GM19395 (cell line): ENCODE results near the gene S1PR5.
A peak's percentile ranks its signal among the peaks of the same experiment; 100 is the strongest.
"Not testable (repeated sequence)": the region's sequence is repeated elsewhere in the genome, so short reads cannot be mapped to it uniquely, and the experiment has no call there.

Source experiments
- ATAC-seq: cut with Tn5 transposase; IDR thresholded peaks from one replicate; pipeline ENCODE4 v1.9.1; 2021; ENCODE audit warnings: mild to moderate bottlenecking, moderate library complexity; ENCODE audit not compliant: unreplicated experiment

Gene S1PR5

DNA sequence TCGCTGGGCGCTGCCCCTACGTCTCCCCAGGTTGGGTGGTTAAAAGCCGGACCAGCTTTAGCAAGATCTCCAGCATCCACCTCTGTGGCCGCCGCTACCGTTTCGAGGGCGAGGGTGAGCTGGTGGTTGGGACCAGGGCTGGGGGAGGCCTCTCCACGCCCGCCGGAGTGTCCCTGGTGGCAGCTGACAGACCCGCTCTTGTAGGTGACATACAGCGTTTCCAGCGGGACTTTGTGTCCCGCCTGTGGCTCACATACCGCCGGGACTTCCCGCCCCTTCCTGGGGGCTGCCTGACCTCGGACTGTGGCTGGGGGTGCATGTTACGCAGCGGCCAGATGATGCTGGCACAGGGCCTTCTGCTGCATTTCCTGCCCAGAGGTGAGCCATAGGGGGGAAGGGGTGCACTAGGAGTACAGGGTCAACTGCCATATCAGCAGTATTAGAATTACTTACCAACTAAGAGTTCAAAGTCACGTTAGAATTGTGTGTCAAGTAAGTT is 27.6 kb upstream of the S1PR5 start:
- ATAC-seq: no peak

DNA sequence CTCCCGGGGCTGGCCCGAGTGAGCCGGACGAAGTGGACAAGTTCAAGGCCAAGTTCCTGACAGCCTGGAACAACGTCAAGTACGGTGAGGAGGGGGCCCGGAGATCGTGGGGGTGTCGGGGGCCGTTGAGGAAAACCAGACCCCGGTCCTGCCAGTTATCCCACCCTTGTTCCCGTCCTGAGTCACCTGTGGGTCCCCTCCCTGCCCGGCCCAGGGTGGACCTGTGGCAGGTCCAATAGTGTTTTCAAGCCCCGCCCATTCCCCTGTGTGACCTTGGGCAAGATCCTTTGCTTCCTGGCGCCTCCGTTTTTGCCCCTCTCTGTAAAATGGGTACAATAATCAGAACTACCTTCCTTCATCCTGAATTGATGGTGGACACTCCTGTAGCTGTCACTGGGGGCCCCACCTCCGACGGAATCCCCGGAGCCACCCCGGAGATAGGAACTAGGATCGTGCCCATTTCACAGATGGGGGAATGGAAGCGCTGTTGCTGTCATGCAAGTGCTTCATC is 27.1 kb upstream of the S1PR5 start:
- peak; percentile 27 for ATAC-seq

DNA sequence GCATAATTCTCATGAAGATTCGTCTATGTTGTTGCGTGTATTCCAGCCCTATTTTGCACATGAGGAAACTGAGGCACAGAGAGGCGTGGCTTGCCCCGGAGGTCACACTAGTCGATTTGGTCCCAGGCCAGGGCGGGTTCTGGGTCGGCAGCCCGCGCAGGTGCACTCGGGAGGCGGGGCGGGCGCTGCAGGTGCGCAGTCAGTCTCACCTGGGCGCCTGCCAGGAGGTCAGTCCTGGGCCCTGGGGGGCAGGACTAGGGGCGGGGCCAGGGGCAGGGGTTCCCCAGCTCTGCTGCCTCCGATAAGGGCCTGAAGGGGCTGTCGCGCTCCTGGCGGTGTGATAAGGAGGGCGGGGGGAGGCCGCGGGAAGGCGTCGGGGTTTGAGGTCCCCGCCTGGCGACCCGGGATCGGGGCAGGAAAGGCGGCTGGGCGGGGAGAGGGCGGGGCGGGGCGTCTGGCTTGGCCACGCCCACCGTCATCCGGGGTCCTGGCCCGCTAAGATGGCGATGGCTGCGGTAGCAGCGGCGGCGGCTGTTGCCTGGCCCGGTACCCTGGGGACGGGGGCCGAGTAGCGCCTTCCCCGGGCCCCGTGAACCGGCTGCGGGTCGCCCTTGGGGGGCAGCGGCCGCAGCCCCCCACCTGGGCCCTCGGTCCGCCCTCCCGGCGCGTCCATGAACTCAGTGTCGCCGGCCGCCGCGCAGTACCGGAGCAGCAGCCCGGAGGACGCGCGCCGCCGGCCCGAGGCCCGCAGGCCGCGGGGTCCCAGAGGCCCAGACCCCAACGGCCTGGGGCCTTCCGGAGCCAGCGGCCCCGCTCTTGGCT is 26.4 kb upstream of the S1PR5 start, which contains the start of gene ATG4D:
Gene ATG4D (plus strand): TSS at position 485 of the 822 bp plus-strand sequence. CDS start 187 bp downstream, at position 672.
- ATAC-seq: peak; percentile 62

DNA sequence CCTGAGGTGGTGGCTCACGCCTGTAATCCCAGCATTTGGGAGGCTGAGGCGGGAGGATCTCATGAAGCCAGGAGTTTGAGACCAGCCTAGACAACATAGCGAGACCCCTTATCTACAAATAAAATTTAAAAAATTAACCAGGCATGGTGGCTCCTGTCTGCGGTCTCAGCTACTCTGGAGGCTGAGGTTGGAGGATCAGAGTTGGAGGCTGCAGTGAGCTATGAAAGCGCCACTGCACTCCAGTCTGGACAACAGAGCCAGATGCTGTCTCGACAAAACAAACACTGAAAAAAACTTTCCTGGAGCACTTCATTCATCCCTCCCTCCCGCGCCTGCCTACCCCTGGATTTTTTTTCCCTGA is 25.8 kb upstream of the S1PR5 start:
- ATAC-seq: no peak

DNA sequence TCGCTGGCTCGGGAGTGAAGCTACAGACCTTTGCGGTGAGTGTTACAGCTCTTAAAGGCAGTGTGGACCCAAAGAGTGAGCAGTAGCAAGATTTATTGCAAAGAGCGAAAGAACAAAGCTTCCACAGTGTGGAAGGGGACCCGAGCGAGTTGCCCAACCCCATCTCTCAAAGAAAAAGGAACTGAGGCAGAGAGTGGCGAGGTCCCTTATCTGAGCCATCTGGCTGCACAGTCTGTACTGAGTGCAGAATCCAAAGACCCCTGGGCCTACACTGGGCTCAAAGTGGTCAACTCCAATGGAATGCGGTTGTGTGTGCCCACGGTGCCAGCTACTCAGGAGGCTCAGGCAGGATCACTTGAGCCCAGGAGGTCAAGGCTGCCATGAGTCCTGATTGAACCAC is 21.8 kb upstream of the S1PR5 start:
- not testable (repeated sequence) for ATAC-seq

DNA sequence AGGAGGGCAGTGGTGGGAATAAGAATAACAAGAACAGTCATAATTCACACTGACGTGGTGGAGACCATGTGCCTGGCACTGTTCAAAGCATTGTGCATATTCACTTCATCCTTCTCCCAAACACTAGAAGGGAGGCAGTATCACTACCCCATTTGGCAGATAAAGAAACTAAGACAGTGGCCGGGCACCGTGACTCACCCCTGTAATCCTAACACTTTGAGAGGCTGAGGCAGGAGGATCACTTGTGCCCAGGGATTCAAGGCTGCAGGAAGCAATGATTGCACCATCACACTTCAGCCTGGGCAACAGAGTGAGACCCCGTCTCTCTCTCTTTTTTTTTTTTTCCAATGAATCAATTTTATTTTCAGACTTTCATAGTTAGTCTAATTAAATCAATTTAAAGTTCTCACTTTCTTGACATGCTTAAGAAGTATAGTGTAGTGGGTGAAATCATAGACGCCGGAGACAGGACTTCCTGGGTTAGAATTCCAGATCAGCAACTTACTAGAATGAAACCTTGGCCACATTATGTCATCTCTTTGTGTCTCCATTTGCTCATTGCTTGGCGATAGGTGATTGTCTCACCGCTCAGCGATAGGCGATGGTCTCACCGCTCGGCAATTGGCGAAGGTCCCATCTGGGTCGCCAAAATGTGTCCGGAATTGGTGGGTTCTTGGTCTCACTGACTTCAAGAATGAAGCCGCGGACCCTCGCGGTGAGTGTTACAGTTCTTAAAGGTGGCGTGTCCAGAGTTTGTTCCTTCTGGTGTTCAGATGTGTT is 21.1 kb upstream of the S1PR5 start:
- ATAC-seq: no peak

DNA sequence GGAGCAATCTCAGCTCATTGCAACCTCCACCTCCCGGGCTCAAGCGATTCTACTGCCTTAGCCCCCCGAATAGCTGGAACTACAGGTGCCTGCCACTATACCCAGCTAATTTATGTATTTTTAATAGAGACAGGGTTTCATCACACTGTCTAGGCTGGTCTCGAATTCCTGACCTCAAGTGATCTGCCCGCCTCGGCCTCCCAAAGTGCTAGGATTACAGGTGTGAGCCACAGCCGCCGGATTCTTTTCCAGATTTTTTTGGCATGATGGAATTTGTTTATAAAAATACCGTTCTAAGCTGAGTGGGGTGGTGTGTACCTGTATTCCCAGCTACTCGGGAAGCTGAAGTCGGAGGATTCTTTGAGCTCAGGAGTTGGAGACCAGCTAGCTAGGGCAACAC is 20.4 kb upstream of the S1PR5 start:
- no peak for ATAC-seq

DNA sequence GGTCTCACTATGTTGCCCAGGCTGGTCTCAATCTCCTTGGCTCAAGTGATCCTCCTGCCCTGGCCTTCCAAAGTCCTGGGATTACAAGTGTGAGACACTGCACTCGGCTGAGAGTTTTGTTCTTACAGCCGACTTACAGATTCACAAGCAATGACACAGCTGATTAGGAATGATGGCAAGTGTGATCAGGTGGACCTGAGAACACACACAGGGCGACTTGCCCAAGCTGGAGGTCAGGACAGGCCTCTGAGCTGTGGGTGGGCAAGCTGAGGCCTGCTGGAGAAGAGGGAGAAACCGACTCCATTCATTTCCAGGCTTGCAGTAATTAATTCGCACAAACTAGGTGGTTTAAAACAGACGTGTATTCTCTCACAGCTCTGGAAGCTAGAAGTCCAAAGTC is 18.4 kb upstream of the S1PR5 start:
- no peak for ATAC-seq

DNA sequence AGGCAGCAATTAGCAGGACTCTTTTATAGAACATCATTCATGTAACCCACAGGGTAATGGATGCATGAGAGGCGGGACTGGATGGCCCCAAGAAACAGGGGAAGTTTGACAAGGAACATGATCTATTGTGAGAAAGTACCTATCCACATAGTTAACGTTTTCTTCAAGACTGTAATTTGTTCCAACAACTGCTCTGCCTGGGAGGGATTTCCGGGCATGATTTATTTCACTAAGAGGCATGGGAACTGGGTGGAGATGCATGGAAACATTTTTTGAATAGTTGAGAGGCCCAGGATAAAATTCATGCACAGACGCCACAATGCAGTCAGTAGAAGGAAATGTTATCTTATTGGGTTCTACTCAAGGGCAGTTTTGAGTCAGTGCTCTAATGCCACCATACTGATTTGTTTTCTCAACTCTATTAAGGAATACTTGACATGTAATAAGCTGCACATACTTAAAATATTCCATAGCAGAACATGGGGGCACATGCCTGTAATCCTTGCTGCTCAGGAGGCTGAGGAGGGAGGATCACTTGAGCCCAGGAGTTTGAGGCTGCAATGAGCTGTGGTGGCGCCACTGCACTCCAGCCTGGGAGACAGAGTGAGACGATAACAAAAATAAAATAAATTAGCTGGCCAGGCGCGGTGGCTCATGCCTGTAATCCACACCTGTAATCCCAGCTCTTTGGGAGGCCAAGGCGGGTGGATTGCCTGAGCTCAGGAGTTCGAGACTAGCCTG is 16.6 kb upstream of the S1PR5 start:
- no peak for ATAC-seq

DNA sequence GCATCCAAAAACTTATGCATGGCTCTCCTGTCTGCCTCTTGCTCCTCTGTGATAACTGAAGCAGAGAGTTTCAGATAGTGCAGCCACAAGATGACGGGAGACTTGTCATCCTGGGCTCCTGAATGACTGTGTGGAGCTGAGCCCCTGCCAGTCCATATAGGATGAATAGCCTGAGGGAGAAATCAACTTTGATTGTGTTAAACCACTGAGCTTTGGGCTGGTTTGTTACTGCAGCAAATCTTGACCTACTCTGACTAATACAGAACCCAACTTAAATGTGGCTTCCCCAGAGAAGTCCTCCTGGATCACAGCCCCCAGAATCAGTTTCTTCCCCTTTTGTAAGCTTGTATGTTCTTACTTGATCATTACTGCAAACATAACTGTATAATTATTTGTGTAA is 15.2 kb upstream of the S1PR5 start:
- no peak for ATAC-seq

DNA sequence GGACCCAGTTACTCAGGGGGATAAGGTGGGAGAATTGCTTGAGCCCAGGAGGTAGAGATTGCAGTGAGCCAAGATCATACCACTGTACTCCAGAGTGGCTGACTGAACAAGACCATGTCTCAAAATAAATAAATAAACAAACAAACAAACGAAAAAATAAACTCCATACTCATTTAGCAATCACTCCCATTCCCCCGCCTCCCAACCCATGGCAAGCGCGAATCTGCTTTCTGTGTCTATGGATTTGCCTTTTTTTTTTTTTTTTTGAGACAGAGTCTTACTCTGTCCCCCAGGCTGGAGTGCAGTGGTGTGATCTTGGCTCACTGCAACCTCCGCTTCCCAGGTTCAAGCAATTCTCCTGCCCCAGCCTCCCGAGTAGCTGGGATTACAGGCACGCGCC is 9.6 kb upstream of the S1PR5 start:
- not testable (repeated sequence) for ATAC-seq

DNA sequence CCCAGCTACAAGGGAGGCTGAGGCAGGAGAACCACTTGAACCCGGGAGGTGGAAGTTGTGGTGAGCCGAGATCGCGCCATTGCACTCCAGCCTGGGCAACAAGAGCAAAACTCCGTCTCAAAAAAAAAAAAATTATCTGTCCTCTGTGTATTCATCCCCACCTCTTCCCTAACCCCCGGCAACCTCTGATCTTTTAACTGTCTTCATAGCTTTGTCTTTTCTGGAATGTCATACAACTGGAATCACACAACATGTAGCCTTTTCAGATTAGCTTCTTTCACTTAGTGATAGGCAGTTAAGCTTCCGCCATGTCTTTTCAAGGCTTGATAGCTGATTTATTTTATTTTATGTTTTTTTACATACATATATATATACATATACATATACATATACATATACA is 8.4 kb upstream of the S1PR5 start:
- ATAC-seq: no peak

DNA sequence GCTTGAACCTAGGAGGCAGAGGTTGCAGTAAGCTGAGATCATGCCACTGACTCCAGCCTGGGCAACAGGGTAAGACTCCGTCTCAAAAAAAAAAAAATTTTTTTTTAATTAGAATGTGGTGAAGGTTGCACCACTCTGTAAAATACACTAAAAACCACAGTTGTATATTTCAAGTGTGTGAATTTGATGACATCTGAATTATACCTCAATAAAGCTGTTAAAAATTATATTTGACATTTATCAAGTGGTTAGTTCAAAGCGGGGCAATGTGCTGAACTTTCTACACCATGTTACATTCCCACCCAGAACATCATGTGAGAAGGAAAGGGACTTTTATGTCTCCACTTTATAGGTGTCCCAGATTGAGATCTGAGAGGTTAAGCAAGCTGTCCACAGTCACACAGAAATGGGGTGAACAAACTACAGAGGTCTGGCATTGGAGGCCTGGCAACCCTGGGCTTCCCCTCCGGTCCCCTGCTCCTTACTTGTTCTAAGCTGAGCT is 5.9 kb upstream of the S1PR5 start:
- ATAC-seq: no peak

DNA sequence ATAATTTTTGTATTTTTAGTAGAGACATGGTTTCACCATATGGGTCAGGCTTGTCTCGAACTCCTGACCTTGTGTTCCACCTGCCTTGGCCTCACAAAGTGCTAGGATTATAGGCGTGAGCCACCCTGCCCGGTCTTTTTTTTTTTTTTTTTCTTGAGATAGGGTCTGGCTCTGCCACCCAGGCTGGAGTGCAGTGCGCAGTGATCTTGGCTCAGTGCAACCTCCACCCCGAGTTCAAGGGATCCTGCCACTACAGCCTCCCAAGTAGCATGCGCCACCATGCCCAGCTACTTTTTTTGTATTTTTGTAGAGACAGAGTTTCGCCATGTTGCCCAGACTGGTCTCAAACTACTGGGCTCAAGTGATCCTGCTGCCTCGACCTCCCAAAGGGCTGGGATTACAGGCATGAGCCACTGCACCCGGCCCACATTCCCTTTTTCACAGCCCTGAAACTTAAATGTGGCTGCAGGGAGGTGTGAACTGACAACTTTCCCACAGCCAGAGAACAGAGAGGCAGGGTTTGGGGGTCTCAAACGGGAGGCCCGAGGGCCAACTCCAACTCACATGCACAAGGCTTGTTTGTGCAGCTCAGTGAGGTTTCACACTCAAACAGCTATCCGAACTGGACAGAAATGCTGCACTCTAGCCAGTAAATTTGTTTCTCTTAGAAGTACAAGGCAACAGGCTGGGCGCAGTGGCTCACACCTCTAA is 4.4 kb upstream of the S1PR5 start:
- no peak for ATAC-seq

DNA sequence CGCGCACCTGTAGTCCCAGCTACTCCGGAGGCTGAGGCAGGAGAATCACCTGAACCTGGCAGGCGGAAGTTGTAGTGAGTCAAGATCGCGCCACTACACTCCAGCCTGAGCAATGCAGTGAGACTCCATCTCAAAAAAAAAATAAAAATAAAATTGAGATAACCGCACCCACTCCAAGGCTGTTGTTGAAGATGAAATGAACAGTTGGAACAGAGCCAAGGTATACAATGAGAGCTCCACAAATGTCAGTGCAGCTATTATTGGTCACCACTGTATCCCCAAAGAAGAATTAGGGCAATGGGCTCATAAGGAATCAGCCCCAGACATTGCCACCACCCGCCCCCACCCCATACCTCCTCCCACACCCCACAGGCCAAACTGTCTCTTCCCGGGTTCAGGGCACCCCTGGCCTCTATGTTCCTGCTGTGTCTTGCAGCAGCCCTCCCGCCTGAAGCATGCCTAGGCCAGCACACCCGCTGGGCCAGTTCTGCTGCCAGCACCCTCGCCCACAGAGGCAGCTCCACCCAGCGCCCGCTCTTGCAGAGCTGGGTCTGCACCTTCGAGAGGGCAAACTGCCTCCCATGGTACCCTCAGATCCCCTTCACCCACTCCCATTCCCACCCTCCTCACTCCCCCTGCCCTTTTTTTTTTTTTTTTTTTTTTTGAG is 3.5 kb upstream of the S1PR5 start:
- no peak for ATAC-seq

DNA sequence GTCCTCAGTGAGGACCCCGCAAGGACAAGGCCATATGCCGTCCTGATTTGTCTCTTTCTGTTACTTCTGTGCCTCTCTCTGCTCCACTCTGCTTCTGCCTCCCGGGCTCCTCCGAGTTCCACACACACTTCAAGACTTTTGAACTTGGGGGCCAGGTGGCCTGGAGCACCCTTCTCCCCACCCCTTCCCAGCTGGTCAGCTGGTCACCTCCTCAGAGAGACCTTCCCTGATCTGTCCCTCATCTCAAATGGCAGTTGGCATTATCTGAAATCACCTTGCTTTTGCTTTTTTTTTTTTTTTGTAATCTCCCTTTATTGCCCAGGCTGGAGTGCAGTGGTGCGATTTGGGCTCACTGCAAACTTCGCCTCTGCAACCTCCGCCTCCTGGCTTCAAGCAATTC is 2.2 kb upstream of the S1PR5 start:
- ATAC-seq: no peak

DNA sequence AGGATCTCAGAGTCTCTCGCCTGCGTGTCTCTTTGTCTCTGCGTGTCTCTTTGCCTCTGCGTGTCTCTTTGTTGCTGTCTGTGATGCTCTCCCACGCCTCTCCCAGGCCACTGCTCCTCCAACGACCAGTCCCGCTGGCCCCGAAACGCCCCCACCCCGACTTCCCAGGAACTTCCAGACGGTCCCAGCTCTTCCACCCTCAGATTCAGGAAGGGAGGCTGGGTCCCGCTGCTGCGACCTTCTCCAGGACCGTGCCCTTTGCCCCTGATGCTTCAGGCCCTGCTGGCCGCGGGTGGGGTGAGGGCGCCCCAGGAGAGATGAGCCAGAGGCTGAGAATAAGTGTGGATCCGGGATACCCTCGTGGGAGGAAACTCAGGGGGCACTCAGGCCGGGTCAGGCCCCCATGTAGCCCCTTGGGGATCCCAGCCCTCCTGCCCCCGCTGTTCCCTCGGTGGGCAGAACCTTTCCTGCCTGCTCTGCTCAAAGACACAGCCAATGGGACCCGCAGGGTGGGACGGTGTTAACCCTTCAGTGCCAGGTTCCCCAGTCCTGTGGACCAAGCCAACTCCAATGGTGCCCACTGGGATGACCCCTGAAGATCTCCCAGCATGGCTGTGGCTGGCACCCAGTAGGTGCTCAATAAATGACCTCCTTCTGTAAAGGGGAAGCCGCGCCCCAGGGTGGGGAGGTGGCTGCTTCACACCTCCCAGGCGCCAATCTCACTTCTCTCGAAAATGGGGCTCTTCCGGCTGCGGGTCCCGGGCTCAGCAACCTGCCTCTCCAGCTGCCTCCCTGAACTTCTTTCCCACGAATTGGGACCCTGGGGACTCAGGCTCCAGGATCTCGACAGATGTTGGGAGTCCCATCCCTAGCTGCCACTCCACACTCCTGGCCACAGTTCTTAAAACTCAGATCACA is 1.5 kb upstream of the S1PR5 start:
- ATAC-seq: no peak

DNA sequence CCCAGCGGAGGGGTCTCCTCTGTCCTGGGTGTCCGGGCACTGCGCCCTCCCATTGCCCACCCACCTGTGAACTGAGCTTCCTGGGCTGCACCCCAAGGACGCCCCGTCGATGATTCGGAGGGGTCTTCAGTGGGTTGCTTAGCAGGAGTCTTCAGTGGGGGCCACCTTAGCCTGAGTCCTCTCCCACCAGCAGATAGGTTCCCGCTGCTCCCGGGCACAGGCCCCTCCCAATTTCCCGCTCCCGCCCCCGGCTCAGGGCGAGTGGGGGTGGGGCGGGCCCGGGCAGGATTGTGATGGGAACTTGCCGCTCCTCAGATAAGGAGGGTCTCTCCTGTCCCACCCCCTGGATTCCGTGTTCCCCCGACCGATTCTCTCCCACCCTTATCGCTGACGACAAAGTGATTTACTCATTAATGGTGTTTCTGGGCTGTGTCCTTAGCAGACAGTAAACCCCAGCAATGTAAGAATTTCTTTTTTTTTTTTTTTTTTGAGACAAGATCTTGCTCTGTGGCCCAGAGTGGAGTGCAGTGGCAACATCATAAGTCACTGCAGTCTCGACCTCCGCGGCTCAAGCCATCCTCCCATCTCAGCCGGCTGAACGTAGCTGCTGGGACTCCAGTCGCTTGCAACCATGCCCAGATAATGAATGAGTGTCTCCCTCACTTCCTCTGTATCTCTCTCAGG is 655 bp upstream of the S1PR5 start:
- ATAC-seq: no peak
